ENCODE measurements around the gene ZNF821. TPM values are rescaled to one million over a fixed set of nuclear protein-coding genes. Genes with fewer than 3 reads are reported as not detected.
A peak's percentile ranks its signal among the peaks of the same experiment; 100 is the strongest.

Gene ZNF821
- total RNA-seq, 2 donors from 2014 or later = 8.6 to 8.9 TPM

DNA sequence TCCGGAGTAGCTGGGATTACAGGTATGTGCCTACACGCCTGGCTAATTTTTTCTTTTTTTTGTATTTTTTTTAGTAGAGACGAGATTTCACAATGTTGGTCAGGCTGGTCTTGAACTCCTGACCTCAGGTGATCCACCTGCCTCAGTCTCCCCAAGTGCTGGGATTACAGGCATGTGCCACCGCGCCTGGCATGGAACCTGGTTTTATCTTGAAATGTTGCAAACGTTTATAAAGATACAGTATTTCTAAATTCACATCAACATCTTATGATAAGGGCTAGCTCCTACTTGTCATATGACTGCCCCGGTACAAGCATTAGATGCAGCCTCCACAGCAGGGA is 9.9 kb upstream of the ZNF821 start:
- no peak for TF ChIP-seq POLR2A (IDR thresholded peaks at IDR 0.05)
- TF ChIP-seq, protein P1, sequence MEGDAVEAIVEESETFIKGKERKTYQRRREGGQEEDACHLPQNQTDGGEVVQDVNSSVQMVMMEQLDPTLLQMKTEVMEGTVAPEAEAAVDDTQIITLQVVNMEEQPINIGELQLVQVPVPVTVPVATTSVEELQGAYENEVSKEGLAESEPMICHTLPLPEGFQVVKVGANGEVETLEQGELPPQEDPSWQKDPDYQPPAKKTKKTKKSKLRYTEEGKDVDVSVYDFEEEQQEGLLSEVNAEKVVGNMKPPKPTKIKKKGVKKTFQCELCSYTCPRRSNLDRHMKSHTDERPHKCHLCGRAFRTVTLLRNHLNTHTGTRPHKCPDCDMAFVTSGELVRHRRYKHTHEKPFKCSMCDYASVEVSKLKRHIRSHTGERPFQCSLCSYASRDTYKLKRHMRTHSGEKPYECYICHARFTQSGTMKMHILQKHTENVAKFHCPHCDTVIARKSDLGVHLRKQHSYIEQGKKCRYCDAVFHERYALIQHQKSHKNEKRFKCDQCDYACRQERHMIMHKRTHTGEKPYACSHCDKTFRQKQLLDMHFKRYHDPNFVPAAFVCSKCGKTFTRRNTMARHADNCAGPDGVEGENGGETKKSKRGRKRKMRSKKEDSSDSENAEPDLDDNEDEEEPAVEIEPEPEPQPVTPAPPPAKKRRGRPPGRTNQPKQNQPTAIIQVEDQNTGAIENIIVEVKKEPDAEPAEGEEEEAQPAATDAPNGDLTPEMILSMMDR (IDR thresholded peaks at IDR 0.05) = no peak
- H3K36me3 ChIP-seq (replicated peaks in 1 of 2; ENCODE audit: insufficient read depth in 1 of 2, low read depth in 2 of 2) = no peaks in the 10 kb centered on the region
- peak overlapping the region in 1 of 2 donors; percentile 57 for H3K4me3 ChIP-seq
- no peaks in the 10 kb centered on the region for H3K27me3 ChIP-seq
- H3K9me3 ChIP-seq = no peaks in the 10 kb centered on the region
- peaks cover 32% of the 10 kb centered on the region for H3K4me1 ChIP-seq
- ATAC-seq (no peak), DNase-seq (no peak)
- intact Hi-C loops (cut with DNase I) = loop anchor here (10.0 kb wide), 1 partner anchor 79 kb away; no protein-coding TSS in a partner anchor
- WGBS, 2 donors = 29 to 31% methylated on average over 7 of the region's 7 CpGs
- peak overlapping the region in 3 of 4 donors; percentile 95 to 99 (median 96) for H3K27ac ChIP-seq

DNA sequence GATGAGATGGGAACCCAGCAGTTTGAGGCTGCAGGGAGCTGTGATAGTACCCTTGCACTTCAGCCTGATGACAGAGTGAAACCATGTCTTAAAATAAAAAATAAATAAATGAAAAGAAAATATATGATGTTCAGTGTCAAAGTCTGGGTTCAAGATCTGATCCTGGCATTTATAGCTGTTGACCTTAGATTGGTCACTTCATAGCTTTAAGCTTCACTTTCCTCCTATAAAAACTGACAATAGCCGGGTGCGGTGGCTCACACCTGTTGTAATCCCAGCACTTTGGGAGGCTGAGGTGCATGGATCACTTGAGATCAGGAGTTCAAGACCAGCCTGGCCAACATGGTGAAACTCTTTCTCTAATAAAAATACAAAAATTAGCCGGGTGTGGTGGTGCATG is 5.2 kb upstream of the ZNF821 start:
- no peak for TF ChIP-seq POLR2A (IDR thresholded peaks at IDR 0.05)
- TF ChIP-seq, protein P1 (IDR thresholded peaks at IDR 0.05) = no peak
- intact Hi-C loops (cut with DNase I) = no loop called here
- Histone ChIP-seq H3K9me3 (no peaks in the 10 kb centered on the region), H3K36me3 (replicated peaks in 1 of 2; ENCODE audit: insufficient read depth in 1 of 2, low read depth in 2 of 2) (no peaks in the 10 kb centered on the region), H3K27ac (no peak overlapping the region), H3K4me1 (peaks cover 7% of the 10 kb centered on the region), H3K27me3 (no peaks in the 10 kb centered on the region), H3K4me3 (no peak overlapping the region)
- 91 to 97% methylated on average over 3 of the region's 3 CpGs for WGBS, 2 donors
- ATAC-seq = no peak
- DNase-seq = no peak

DNA sequence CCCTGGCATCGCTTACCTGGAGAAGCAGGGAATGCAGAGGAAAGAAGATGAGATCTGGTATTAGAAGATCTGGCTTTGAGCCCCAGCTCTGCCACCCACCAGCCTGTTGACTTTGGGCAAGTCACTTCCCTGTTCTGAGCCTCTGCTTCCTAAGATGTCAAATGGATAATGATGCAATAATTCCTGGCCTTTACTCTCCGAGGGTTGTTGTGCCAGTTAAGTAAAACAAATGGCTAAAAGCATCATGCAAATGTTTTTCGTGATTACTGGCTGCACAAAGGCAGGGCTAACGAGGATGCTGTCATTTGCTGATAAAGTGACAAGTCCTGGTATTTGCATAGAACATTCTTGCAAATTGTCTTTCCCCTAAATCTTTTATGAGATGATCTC is 1.3 kb upstream of the ZNF821 start:
- no peak overlapping the region for H3K4me3 ChIP-seq
- H3K9me3 ChIP-seq = no peaks in the 10 kb centered on the region
- no peak for TF ChIP-seq POLR2A (IDR thresholded peaks at IDR 0.05)
- TF ChIP-seq, protein P1 (IDR thresholded peaks at IDR 0.05) = no peak
- DNase-seq (no peak), ATAC-seq (no peak)
- H3K36me3 ChIP-seq (replicated peaks in 1 of 2; ENCODE audit: insufficient read depth in 1 of 2, low read depth in 2 of 2) = no peaks in the 10 kb centered on the region
- WGBS, 2 donors = 40 to 45% methylated on average over 4 of the region's 4 CpGs
- peaks cover 9% of the 10 kb centered on the region for H3K4me1 ChIP-seq
- no peaks in the 10 kb centered on the region for H3K27me3 ChIP-seq
- H3K27ac ChIP-seq = no peak overlapping the region
- intact Hi-C loops (cut with DNase I) = no loop called here

DNA sequence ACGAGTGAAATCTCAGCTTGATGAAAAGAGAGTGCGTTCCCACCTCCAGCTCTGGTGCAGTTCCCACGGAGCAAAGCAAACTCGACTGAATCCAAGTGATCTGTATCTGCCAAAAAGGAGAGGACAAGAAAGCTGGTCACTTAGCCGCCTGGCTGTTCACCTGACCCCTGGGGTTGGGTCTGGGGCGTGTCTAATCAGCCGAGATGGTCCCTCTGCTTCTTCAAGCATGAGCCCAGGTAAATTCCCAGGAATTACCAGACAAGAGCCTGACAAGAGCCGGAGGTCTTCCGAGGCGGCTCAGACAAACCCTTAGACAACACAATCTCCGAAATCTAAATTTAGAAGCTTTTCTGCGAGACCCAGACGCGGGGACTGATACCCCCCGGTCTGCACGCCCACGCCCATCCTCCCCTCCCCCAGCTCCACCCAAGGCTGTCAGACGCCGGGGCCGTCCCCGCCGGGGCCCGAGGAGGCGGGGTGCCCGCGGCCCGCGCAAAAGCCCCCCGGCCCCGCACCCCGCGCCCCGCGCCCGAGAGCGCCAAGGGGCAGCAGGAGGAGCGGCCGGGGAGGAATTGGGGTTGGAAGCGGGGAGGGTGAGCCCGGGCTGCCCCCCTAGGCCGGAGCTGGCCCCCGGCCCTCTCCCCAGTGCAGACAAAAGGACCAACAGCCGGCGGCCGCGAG is 674 bp downstream of the ZNF821 start:
- intact Hi-C loops (cut with DNase I) = no loop called here
- Histone ChIP-seq H3K36me3 (replicated peaks in 1 of 2; ENCODE audit: insufficient read depth in 1 of 2, low read depth in 2 of 2) (no peaks in the 10 kb centered on the region), H3K27ac (peak overlapping the region; percentile 63 to 91 (median 90)), H3K4me1 (peaks cover 9% of the 10 kb centered on the region), H3K4me3 (peak overlapping the region; percentile 75 to 95), H3K9me3 (no peaks in the 10 kb centered on the region), H3K27me3 (no peaks in the 10 kb centered on the region)
- peak; percentile 35 for ATAC-seq
- TF ChIP-seq, protein P1 (IDR thresholded peaks at IDR 0.05) = peak in 1 of 7 experiments; percentile 31
- TF ChIP-seq POLR2A (IDR thresholded peaks at IDR 0.05) = no peak
- DNase-seq = peak; percentile 24 to 47 (median 30)
- WGBS, 2 donors = 0% methylated on average over 10 to 42 of the region's 46 CpGs

All from body of pancreas (tissue), 4 donors.